Ishikawa (cell line): ENCODE data around the gene PANK3.

Experiments used
- CEBPB ChIP-seq: IDR thresholded peaks from 2 replicates; pipeline ENCODE4 v1.6.1; 2012
- CREB1 ChIP-seq: IDR thresholded peaks from 2 replicates; pipeline ENCODE4 v1.6.1; 2012; ENCODE audit warnings: low read depth
- EGR1 ChIP-seq: IDR thresholded peaks from 2 replicates; pipeline ENCODE4 v1.6.1; 2012
- EP300 ChIP-seq: IDR thresholded peaks from 2 replicates; pipeline ENCODE4 v1.6.1; 2012; ENCODE audit warnings: borderline replicate concordance
- FOXM1 ChIP-seq: IDR thresholded peaks from 2 replicates; pipeline ENCODE4 v1.6.1; 2012; ENCODE audit warnings: low read depth, borderline replicate concordance
- NFIC ChIP-seq: IDR thresholded peaks from 2 replicates; pipeline ENCODE4 v1.6.1; 2012
- RAD21 ChIP-seq: IDR thresholded peaks from 2 replicates; pipeline ENCODE4 v1.6.1; 2012; ENCODE audit warnings: low read depth
- TAF1 ChIP-seq: IDR thresholded peaks from 2 replicates; pipeline ENCODE4 v1.6.1; 2012; ENCODE audit warnings: low read depth, mild to moderate bottlenecking
- TCF12 ChIP-seq: IDR thresholded peaks from 2 replicates; pipeline ENCODE4 v1.6.1; 2012; ENCODE audit warnings: low read depth
- TEAD4 ChIP-seq: IDR thresholded peaks from 2 replicates; pipeline ENCODE4 v1.6.1; 2012
- YY1 ChIP-seq: IDR thresholded peaks from 2 replicates; pipeline ENCODE4 v1.6.1; 2012; ENCODE audit warnings: low read depth
- ZBTB7A ChIP-seq: IDR thresholded peaks from 2 replicates; pipeline ENCODE4 v1.6.1; 2012; ENCODE audit warnings: low read depth
- TF ChIP-seq, protein P1 (sequence below): IDR thresholded peaks from 2 replicates; pipeline ENCODE4 v1.6.1; 2012
- TF ChIP-seq, protein P2 (sequence below): IDR thresholded peaks from 2 replicates; pipeline ENCODE4 v1.6.1; 2012; ENCODE audit warnings: low read depth, mild to moderate bottlenecking
- TF ChIP-seq, protein P3 (sequence below): IDR thresholded peaks from 2 replicates; pipeline ENCODE4 v1.6.1; 2012

PANK3 gene

DNA sequence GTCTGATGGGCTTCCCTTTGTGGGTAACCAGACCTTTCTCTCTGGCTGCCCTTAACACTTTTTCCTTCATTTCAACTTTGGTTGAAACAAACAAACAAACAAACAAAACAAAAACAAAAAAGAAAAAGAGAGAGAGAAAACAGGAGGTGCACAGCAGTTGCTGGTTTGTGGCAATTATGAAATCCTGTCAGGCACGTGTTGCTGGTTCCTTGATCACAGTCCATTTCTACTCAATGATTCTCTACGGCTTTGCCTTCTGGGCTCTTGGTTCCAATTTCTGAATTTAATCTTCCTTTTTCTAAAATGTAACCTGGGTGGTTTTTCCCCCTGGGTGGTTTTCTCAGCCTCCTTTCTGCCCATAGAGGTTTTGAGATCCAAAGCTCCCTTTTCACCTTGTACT lies 17.8 kb upstream of the PANK3 start:
- TF ChIP-seq EGR1 (no peak), RAD21 (no peak), YY1 (no peak), CREB1 (no peak), NFIC (no peak), EP300 (no peak), TEAD4 (no peak), TCF12 (no peak), ZBTB7A (no peak), FOXM1 (no peak), TAF1 (no peak), CEBPB (no peak)
- TF ChIP-seq, protein P1, sequence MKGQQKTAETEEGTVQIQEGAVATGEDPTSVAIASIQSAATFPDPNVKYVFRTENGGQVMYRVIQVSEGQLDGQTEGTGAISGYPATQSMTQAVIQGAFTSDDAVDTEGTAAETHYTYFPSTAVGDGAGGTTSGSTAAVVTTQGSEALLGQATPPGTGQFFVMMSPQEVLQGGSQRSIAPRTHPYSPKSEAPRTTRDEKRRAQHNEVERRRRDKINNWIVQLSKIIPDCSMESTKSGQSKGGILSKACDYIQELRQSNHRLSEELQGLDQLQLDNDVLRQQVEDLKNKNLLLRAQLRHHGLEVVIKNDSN = no peak
- TF ChIP-seq, protein P2, sequence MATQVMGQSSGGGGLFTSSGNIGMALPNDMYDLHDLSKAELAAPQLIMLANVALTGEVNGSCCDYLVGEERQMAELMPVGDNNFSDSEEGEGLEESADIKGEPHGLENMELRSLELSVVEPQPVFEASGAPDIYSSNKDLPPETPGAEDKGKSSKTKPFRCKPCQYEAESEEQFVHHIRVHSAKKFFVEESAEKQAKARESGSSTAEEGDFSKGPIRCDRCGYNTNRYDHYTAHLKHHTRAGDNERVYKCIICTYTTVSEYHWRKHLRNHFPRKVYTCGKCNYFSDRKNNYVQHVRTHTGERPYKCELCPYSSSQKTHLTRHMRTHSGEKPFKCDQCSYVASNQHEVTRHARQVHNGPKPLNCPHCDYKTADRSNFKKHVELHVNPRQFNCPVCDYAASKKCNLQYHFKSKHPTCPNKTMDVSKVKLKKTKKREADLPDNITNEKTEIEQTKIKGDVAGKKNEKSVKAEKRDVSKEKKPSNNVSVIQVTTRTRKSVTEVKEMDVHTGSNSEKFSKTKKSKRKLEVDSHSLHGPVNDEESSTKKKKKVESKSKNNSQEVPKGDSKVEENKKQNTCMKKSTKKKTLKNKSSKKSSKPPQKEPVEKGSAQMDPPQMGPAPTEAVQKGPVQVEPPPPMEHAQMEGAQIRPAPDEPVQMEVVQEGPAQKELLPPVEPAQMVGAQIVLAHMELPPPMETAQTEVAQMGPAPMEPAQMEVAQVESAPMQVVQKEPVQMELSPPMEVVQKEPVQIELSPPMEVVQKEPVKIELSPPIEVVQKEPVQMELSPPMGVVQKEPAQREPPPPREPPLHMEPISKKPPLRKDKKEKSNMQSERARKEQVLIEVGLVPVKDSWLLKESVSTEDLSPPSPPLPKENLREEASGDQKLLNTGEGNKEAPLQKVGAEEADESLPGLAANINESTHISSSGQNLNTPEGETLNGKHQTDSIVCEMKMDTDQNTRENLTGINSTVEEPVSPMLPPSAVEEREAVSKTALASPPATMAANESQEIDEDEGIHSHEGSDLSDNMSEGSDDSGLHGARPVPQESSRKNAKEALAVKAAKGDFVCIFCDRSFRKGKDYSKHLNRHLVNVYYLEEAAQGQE = no peak
- TF ChIP-seq, protein P3, sequence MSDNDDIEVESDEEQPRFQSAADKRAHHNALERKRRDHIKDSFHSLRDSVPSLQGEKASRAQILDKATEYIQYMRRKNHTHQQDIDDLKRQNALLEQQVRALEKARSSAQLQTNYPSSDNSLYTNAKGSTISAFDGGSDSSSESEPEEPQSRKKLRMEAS = no peak

DNA sequence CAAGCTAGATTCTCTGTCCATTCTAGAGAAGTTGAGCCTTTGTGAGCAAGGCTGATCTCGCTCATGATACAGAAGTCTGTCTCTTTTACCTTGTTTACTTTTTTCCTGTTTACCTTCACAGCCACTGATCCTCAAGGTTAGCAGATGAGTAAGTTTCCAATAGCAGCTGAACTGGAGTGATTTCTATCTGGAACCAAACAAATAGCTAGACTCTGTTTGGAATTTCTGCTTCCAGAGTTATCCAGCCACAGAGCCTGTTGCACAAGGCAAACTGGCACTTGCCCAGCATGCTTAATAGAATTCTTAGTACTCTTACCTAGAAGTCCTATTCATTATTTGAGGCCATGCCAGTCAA lies 12.8 kb upstream of the PANK3 start:
- TF ChIP-seq YY1 (no peak), FOXM1 (no peak), RAD21 (no peak), EGR1 (no peak), TAF1 (no peak), EP300 (no peak), CREB1 (no peak)
- TF ChIP-seq, protein P2 = no peak

DNA sequence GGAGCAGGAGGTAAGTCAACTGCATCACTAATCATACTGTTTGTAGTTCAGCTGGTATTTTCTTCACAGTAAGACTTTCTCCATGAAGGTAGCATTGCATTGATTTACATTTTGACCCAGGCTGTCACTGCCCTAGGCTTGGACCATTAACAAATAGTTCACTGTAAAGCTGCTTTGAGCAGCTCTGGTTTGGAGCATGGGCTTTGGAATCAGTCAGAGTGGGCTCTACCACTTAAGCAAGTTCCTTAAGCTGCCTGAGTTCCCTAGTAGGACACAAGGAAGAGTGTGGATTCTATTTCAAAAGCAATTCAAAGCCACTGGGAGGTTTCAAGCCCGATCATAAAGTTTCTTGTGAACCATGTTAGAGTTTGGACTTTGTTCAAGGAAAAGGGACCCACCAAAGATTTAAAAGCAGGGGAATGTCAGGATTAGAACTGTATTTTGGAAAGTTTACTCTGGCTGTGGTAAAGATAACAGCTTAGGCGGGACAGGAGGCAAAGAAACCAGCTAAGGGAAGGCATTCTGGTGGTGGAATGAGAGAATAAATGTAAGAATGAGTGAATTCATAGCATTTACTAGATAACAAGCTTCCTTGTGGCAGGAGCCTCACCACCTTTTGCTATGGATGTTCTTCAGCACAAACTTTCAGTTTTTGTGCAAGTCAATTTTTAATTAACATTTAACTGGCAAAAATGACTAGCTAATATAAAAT lies 12.3 kb upstream of the PANK3 start:
- TF ChIP-seq TCF12 (no peak), NFIC (no peak), CEBPB (no peak), TAF1 (no peak), TEAD4 (no peak), ZBTB7A (no peak), YY1 (no peak), FOXM1 (no peak), CREB1 (no peak), RAD21 (no peak), EGR1 (no peak)
- TF ChIP-seq, protein P2 = no peak
- TF ChIP-seq, protein P3 = no peak
- TF ChIP-seq, protein P1 = no peak

DNA sequence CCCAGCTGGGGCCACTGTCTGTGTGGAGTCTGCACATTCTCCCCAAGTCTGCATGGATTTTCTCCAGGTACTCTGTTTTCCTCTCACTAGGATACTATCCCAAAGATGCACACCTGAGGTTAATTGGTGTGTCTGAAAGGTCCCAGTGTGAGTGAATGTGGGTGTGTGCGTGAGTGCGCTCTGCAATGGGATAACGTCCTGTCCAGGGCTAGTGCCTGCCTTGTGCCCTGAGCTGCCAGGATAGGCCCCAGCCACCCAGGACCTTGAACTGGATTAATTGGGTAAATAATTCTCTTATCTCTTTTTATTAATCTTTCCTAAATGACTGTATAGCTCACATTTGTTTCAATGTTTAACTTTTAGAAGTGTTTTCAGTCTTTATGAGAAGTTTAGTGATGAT lies 11.5 kb upstream of the PANK3 start:
- TF ChIP-seq FOXM1 (no peak), ZBTB7A (no peak), EP300 (no peak), TAF1 (no peak), CREB1 (no peak), YY1 (no peak), TEAD4 (no peak), CEBPB (no peak), RAD21 (no peak), TCF12 (no peak), EGR1 (no peak), NFIC (no peak)
- TF ChIP-seq, protein P1 = no peak
- TF ChIP-seq, protein P2 = no peak
- TF ChIP-seq, protein P3 = no peak
